ENCODE results near the gene TNS2.

TNS2 gene

GRCh38 chr12:53039851-53040250 lies 10.0 kb upstream of the TNS2 start:
- no peak overlapping the region for H2AFZ ChIP-seq (ENCODE audit: low read depth, low read length, severe bottlenecking)
- peaks cover 41% of the 10 kb centered on the region for H3F3A ChIP-seq (ENCODE audit: insufficient read depth)
- H3K4me2 ChIP-seq (ENCODE audit: low read depth, low read length, poor library complexity, severe bottlenecking): no peak overlapping the region
- no peak overlapping the region for H3K27ac ChIP-seq (ENCODE audit: low read depth, low read length)
- peaks cover 30% of the 10 kb centered on the region for H3K36me3 ChIP-seq (ENCODE audit: low read length)
- no peak overlapping the region for H3K9ac ChIP-seq (ENCODE audit: low read length)
- H3K9me2 ChIP-seq (replicated peaks; ENCODE audit: insufficient read depth, low read length): no peaks in the 10 kb centered on the region
- H3K27me3 ChIP-seq (ENCODE audit: low read length): no peaks in the 10 kb centered on the region
- no peaks in the 10 kb centered on the region for H3K9me3 ChIP-seq (ENCODE audit: insufficient read depth, low read length)
- no peak overlapping the region for H3K4me3 ChIP-seq (ENCODE audit: insufficient read depth, low read length, poor library complexity, severe bottlenecking)
- TF ChIP-seq CTCF (IDR thresholded peaks at IDR 0.05; ENCODE audit: insufficient read depth, low read length, poor library complexity, severe bottlenecking): no peak
- TF ChIP-seq EZH2phosphoT487 (conservative IDR thresholded peaks at IDR 0.05; ENCODE audit: low read length): no peak
- no peaks in the 10 kb centered on the region for H4K20me1 ChIP-seq (ENCODE audit: low read depth, low read length)
- H3K79me2 ChIP-seq (ENCODE audit: insufficient read depth, low read length): no peaks in the 10 kb centered on the region

GRCh38 chr12:53042607-53043454 lies 7.0 kb upstream of the TNS2 start:
- Histone ChIP-seq H3K36me3 (ENCODE audit: low read length) (peaks cover 19% of the 10 kb centered on the region), H2AFZ (ENCODE audit: low read depth, low read length, severe bottlenecking) (no peak overlapping the region), H3K4me2 (ENCODE audit: low read depth, low read length, poor library complexity, severe bottlenecking) (no peak overlapping the region), H3K9me2 (replicated peaks; ENCODE audit: insufficient read depth, low read length) (no peaks in the 10 kb centered on the region), H3F3A (ENCODE audit: insufficient read depth) (peaks cover 29% of the 10 kb centered on the region), H3K4me3 (ENCODE audit: insufficient read depth, low read length, poor library complexity, severe bottlenecking) (no peak overlapping the region), H4K20me1 (ENCODE audit: low read depth, low read length) (no peaks in the 10 kb centered on the region), H3K9me3 (ENCODE audit: insufficient read depth, low read length) (no peaks in the 10 kb centered on the region), H3K27ac (ENCODE audit: low read depth, low read length) (no peak overlapping the region), H3K27me3 (ENCODE audit: low read length) (no peaks in the 10 kb centered on the region), H3K9ac (ENCODE audit: low read length) (no peak overlapping the region), H3K79me2 (ENCODE audit: insufficient read depth, low read length) (no peaks in the 10 kb centered on the region)
- TF ChIP-seq EZH2phosphoT487 (conservative IDR thresholded peaks at IDR 0.05; ENCODE audit: low read length) (no peak), CTCF (IDR thresholded peaks at IDR 0.05; ENCODE audit: insufficient read depth, low read length, poor library complexity, severe bottlenecking) (no peak)

DNA sequence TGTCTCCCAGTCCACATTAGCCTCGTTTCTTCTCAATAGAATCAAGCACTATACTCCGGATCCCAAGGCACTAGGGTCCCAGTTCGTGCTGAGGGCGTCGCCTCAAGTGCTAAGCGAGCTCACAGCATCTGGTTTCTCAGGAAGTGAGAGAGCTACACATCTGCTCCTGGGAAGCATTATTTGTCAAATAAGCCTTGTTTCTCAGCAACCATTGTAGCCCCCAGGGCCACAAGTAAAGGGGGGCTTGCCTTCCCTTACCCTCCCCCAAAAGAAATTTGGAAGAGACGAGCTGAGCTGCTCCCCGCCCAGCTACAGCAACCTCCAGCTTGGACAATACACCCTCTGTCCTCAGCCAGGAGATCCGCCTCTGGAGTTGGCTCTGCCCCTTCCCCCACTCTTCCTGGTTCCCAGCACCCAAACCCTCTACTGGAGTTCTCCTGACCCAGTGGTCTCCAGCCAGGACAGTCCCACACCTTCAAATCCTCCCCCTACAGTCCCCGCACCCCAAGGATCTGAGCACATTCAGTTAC lies 5.7 kb upstream of the TNS2 start:
- H3K4me2 ChIP-seq (ENCODE audit: low read depth, low read length, poor library complexity, severe bottlenecking): no peak overlapping the region

More for the DNA sequence above, 5.7 kb upstream of the TNS2 start:
- Histone ChIP-seq H4K20me1 (ENCODE audit: low read depth, low read length) (no peaks in the 10 kb centered on the region), H3K79me2 (ENCODE audit: insufficient read depth, low read length) (no peaks in the 10 kb centered on the region), H3K27ac (ENCODE audit: low read depth, low read length) (no peak overlapping the region), H3K9me3 (ENCODE audit: insufficient read depth, low read length) (no peaks in the 10 kb centered on the region), H3K27me3 (ENCODE audit: low read length) (no peaks in the 10 kb centered on the region), H3K36me3 (ENCODE audit: low read length) (peaks cover 9% of the 10 kb centered on the region), H3K4me3 (ENCODE audit: insufficient read depth, low read length, poor library complexity, severe bottlenecking) (no peak overlapping the region), H3K9me2 (replicated peaks; ENCODE audit: insufficient read depth, low read length) (no peaks in the 10 kb centered on the region), H3K9ac (ENCODE audit: low read length) (no peak overlapping the region), H3F3A (ENCODE audit: insufficient read depth) (peaks cover 19% of the 10 kb centered on the region), H2AFZ (ENCODE audit: low read depth, low read length, severe bottlenecking) (no peak overlapping the region)
- TF ChIP-seq CTCF (IDR thresholded peaks at IDR 0.05; ENCODE audit: insufficient read depth, low read length, poor library complexity, severe bottlenecking) (no peak), EZH2phosphoT487 (conservative IDR thresholded peaks at IDR 0.05; ENCODE audit: low read length) (no peak)

Measured in SU-DHL-6 (cell line).